22Rv1 (cell line): Measurements from ENCODE around the gene APBA1.

Experiments
- ZFX ChIP-seq: fragments of 450-650 bp; IDR thresholded peaks from 2 replicates; pipeline ENCODE4 v1.6.1; 2017; ENCODE audit warnings: antibody characterized with exemption, borderline replicate concordance
- TF ChIP-seq, protein P1 (sequence below): fragments of 450-650 bp; IDR thresholded peaks from 2 replicates; pipeline ENCODE4 v1.5.1; 2017; ENCODE audit warnings: mild to moderate bottlenecking

DNA sequence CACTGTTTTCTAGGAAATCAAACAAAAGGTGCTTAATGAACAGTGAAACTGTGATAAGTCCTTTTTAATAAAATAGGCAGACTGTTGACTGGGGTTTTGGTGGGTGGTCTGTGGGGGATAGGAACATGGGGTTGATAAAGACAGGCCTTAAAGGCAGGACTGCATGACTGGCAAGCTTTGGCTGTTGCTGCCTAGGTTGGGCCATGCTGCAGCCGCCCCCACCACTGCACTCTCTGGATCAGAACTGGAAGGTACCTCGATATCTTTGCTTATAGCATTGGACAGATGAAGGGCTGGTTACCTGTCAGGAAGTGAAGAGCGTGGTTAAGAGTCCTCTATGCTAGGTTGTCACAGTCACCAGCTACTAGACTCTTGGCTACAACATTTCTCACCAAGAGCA is 24.4 kb downstream of the APBA1 start:
- TF ChIP-seq, protein P1, sequence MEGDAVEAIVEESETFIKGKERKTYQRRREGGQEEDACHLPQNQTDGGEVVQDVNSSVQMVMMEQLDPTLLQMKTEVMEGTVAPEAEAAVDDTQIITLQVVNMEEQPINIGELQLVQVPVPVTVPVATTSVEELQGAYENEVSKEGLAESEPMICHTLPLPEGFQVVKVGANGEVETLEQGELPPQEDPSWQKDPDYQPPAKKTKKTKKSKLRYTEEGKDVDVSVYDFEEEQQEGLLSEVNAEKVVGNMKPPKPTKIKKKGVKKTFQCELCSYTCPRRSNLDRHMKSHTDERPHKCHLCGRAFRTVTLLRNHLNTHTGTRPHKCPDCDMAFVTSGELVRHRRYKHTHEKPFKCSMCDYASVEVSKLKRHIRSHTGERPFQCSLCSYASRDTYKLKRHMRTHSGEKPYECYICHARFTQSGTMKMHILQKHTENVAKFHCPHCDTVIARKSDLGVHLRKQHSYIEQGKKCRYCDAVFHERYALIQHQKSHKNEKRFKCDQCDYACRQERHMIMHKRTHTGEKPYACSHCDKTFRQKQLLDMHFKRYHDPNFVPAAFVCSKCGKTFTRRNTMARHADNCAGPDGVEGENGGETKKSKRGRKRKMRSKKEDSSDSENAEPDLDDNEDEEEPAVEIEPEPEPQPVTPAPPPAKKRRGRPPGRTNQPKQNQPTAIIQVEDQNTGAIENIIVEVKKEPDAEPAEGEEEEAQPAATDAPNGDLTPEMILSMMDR, result no peak
- TF ChIP-seq ZFX, result no peak
